Measurements from ENCODE around the gene DAAM2. TPM values are rescaled to one million over a fixed set of nuclear protein-coding genes. Genes with fewer than 3 reads are reported as not detected.

The DAAM2 gene
- total and polyA plus RNA-seq, 4 donors: 1.9 to 17.0 (median 4.4) TPM

GRCh38 chr6:39831701-39832100 lies 39.5 kb downstream of the DAAM2 start:
- DNase-seq (ENCODE audit: low spot score): no peak
- Histone ChIP-seq H3K4me1 (ENCODE audit: control insufficient read depth in 4 of 4, insufficient read depth in 4 of 4, low read length in 3 of 4) (no peaks in the 10 kb centered on the region), H3K36me3 (ENCODE audit: control insufficient read depth in 4 of 4, insufficient read depth in 3 of 4, low read depth in 1 of 4, low read length in 3 of 4) (no peaks in the 10 kb centered on the region), H3K9ac (ENCODE audit: low read depth in 1 of 2, low read length in 2 of 2) (no peak overlapping the region), H3K9me3 (ENCODE audit: control insufficient read depth in 4 of 4, low read length in 3 of 4) (no peaks in the 10 kb centered on the region), H3K27ac (ENCODE audit: low read depth in 1 of 2, low read length in 2 of 2) (no peak overlapping the region), H3K4me3 (ENCODE audit: low read depth in 1 of 3, low read length in 3 of 3) (no peak overlapping the region), H3K27me3 (ENCODE audit: control insufficient read depth in 4 of 4, insufficient read depth in 4 of 4, low read length in 3 of 4) (no peaks in the 10 kb centered on the region)
- 86% methylated on average over 6 of the region's 6 CpGs for WGBS
- TF ChIP-seq CTCF (IDR thresholded peaks at IDR 0.05; ENCODE audit: low read depth, low read length, missing input control) (no peak), SP1 (IDR thresholded peaks at IDR 0.05) (no peak), JUND (IDR thresholded peaks at IDR 0.05) (no peak), FOXA1 (IDR thresholded peaks at IDR 0.05) (no peak), HNF4G (IDR thresholded peaks at IDR 0.05) (no peak), NR2F2 (IDR thresholded peaks at IDR 0.05) (no peak), YY1 (IDR thresholded peaks at IDR 0.05) (no peak), RXRA (IDR thresholded peaks at IDR 0.05) (no peak), HNF4A (conservative IDR thresholded peaks at IDR 0.05) (no peak), RAD21 (IDR thresholded peaks at IDR 0.05) (no peak), EGR1 (IDR thresholded peaks at IDR 0.05; ENCODE audit: low read depth in 2 of 2) (no peak), GABPA (IDR thresholded peaks at IDR 0.05 in 1 of 2, conservative IDR thresholded peaks at IDR 0.05 in 1 of 2) (no peak), FOXA2 (IDR thresholded peaks at IDR 0.05) (no peak), TAF1 (conservative IDR thresholded peaks at IDR 0.05) (no peak), ATF3 (IDR thresholded peaks at IDR 0.05) (no peak), MAX (IDR thresholded peaks at IDR 0.05) (no peak), ZBTB33 (IDR thresholded peaks at IDR 0.05) (no peak)
- TF ChIP-seq, protein P1, sequence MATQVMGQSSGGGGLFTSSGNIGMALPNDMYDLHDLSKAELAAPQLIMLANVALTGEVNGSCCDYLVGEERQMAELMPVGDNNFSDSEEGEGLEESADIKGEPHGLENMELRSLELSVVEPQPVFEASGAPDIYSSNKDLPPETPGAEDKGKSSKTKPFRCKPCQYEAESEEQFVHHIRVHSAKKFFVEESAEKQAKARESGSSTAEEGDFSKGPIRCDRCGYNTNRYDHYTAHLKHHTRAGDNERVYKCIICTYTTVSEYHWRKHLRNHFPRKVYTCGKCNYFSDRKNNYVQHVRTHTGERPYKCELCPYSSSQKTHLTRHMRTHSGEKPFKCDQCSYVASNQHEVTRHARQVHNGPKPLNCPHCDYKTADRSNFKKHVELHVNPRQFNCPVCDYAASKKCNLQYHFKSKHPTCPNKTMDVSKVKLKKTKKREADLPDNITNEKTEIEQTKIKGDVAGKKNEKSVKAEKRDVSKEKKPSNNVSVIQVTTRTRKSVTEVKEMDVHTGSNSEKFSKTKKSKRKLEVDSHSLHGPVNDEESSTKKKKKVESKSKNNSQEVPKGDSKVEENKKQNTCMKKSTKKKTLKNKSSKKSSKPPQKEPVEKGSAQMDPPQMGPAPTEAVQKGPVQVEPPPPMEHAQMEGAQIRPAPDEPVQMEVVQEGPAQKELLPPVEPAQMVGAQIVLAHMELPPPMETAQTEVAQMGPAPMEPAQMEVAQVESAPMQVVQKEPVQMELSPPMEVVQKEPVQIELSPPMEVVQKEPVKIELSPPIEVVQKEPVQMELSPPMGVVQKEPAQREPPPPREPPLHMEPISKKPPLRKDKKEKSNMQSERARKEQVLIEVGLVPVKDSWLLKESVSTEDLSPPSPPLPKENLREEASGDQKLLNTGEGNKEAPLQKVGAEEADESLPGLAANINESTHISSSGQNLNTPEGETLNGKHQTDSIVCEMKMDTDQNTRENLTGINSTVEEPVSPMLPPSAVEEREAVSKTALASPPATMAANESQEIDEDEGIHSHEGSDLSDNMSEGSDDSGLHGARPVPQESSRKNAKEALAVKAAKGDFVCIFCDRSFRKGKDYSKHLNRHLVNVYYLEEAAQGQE (IDR thresholded peaks at IDR 0.05): no peak

Measured in liver (tissue), 9 donors.